HPDE6-E6E7 (cell line): ENCODE data around the gene RYR2.
A peak's percentile ranks its signal among the peaks of the same experiment; 100 is the strongest.
"Not testable (repeated sequence)": the region's sequence is repeated elsewhere in the genome, so short reads cannot be mapped to it uniquely, and the experiment has no call there.

Experiments used
- DNase-seq: peaks from one replicate; pipeline ENCODE4 v3.0.0; 2011; ENCODE audit warnings: missing footprints; ENCODE audit errors: extremely low spot score

RYR2 gene

GRCh38 chr1:237562242-237562823 is 520.3 kb downstream of the RYR2 start:
- peak; percentile 19 for DNase-seq

DNA sequence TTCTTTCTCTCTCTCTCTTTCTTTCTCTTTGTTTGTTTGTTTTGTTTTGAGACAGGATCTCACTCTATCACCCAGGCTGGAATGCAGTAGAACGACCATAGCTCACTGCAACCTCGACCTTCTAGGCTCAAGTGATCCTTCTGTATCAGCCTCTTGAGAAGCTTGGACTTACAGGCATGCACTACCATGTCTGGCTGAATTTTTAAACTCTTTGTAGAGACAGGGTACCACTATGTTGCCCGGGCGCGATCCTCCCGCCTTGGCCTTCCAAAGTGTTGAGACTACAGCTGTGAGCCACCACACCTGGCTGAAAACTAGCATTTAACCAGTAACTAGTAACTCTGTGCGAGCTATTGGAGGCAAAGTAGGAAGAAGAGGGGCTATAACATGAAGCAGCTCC is 523.3 kb downstream of the RYR2 start:
- DNase-seq: no peak

GRCh38 chr1:237566581-237566980 is 524.6 kb downstream of the RYR2 start:
- no peak for DNase-seq

- DNase-seq: no peak
These were observed 527.0 kb downstream of the RYR2 start for GRCh38 chr1:237568955-237569354.

DNA sequence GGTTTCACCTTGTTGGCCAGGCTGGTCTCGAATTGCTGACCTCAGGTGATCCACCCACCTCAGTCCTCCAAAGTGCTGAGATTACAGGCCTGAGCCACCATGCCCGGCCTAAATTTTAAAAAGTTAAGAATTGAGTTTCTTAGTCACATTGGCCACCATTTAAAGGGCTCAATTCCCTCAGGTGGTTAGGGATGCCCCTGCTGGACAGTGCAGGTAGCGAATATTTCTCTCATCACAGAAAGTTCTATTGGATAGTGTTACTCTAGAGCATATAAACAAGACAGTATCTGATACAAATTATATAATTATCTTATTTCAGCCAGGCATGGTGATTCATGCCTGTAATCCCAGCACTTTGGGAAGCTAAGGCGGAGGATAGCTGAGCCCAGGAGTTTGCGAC is 528.5 kb downstream of the RYR2 start:
- no peak for DNase-seq

- no peak for DNase-seq
These were observed 532.6 kb downstream of the RYR2 start for GRCh38 chr1:237574536-237574935.

GRCh38 chr1:237578540-237578939 is 536.6 kb downstream of the RYR2 start:
- no peak for DNase-seq

- no peak for DNase-seq
These were observed 538.7 kb downstream of the RYR2 start for GRCh38 chr1:237580726-237581125.

- DNase-seq: no peak
These were observed 541.3 kb downstream of the RYR2 start for GRCh38 chr1:237583270-237583669.

DNA sequence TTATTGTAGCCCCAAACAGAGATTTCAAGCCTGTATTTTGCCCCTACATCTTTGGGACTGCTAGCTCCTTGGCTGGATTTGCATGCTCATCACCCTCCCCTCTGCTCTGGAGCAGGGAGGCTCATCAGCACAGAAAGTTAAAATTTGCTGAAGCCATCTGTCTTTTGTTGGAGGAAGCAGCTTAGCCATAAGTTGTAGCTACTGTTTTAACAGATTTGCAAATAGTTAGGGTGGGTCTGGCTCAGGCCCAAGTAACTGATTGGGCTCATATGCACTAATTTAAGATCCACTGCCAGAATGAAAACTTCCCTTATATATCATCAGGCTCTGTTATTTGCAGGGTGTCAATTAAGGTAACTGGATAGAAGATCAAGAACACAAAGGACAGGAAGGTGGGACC is 541.8 kb downstream of the RYR2 start:
- DNase-seq: no peak

GRCh38 chr1:237590386-237590785 is 548.4 kb downstream of the RYR2 start:
- DNase-seq: no peak

- DNase-seq: no peak
These were observed 549.4 kb downstream of the RYR2 start for GRCh38 chr1:237591353-237591752.

- not testable (repeated sequence) for DNase-seq
These were observed 561.1 kb downstream of the RYR2 start for GRCh38 chr1:237603036-237603568.

DNA sequence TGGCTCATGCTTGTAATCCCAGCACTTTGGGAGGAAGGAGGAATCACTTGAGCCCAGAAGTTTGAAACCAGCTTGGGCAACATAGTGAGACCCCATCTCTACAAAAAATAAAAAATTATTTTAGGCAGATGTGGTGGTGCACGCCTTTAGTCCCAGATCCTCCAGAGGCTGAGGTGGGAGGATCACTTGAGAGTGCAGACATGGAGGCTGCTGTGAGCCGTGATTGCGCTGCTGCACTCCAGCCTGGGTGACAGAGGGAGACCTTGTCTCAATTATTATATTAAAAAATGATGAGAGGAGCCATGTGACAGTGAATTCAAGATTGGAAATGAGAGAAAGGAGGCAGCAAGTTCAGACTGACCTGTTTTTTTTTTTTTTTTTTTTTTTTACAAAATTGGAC is 566.4 kb downstream of the RYR2 start:
- no peak for DNase-seq

DNA sequence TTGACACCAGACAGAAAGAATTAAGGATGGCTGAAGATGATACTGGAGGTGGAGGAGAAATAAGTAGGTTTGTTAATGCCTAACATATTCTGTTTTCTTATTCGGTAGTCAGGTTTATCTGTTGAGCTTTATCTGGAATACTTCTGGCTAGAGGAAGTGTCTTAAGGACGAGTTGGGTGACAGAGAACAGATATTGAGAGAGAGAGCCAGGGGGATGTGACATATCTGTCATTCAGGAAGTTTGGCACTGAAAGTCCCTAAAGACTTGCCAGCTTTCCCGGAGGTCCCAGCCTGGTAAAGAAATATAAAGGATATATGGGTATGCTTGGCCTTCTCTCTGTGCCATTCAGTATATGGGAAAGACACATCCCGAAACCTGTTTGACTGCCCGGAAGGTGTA is 568.2 kb downstream of the RYR2 start:
- DNase-seq: no peak

DNA sequence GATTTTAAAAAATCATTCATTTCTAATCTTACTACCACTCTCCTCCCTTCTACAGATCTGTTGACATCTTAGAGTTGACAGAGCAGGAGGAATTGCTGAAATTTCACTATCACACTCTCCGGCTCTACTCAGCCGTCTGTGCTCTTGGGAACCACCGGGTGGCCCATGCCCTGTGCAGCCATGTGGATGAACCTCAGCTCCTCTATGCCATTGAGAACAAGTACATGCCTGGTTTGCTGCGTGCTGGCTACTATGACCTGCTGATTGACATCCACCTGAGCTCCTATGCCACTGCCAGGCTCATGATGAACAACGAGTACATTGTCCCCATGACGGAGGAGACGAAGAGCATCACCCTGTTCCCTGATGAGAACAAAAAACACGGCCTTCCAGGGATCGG is 572.0 kb downstream of the RYR2 start:
- no peak for DNase-seq

- no peak for DNase-seq
These were observed 577.6 kb downstream of the RYR2 start for GRCh38 chr1:237619553-237619952.

DNA sequence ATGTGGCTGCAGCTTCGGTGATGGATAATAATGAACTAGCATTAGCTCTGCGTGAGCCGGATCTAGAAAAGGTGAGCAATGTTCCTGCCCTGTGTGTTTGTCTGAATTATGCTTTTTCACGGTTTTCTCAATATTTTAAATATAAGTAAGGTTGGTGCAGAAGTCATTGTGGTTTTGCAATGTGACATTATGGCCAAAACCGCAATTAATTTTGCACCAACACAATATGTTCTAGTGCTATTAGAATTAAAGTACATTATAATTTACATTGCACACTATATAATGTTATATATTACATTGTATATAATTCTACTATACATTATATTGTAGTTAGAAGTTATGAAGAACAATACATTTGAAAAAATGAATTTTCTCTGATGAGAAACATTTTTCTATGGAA is 592.9 kb downstream of the RYR2 start:
- no peak for DNase-seq

DNA sequence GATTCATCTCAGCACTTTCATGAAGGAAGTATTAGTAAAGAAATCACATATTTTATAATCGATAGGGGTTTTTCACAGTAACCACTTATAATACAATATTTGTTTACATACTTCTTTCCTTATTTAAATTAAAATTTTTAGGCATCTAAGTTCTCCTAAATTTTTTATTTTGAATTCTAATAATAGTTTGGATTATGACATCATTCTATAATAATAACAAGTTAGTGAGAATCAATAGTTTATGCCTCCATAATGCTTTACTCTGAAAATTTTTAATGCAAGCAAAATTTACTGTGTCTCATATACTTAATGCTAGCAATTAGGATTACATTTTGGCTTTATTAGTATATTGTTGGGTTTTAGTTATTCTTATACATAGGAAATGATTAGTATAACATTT is 596.6 kb downstream of the RYR2 start:
- no peak for DNase-seq

- no peak for DNase-seq
These were observed 598.2 kb downstream of the RYR2 start for GRCh38 chr1:237640011-237640671.

DNA sequence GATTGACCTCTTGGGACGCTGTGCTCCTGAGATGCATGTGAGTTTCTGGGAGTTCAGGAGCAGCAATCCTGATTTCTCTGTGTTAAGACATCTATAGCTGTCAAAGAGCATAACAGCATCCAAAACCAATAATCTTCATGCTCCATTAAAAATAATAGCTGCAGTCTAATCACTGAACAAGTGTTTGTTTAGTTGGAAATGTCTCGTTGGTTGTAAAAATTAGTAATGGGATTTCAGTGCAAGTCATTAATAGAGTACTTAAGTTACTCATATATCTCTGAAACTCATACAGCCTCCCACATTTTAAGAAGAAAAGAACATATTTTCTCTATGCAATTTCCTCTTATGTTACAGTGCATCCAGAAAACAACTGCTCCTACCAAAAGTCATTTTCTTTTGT is 599.0 kb downstream of the RYR2 start:
- DNase-seq: no peak

- no peak for DNase-seq
These were observed 608.8 kb downstream of the RYR2 start for GRCh38 chr1:237650809-237651208.

DNA sequence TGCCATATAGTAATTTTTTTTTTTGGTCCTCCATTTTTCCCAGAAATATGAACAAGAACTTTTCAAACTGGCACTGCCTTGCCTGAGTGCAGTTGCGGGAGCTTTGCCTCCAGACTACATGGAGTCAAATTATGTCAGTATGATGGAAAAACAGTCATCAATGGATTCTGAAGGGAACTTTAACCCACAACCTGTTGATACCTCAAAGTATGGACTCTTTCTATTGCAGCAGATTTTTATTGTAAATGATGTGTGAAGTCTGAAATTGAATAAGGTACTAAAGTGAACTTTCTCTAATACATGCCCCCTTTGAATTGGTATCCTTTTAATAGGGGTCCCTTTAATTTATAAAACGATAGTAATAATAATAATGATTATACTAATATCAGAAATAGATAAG is 613.8 kb downstream of the RYR2 start:
- no peak for DNase-seq

- DNase-seq: no peak
These were observed 622.4 kb downstream of the RYR2 start for GRCh38 chr1:237664348-237664747.
